ENCODE measurements around the gene RUNX3.

DNA sequence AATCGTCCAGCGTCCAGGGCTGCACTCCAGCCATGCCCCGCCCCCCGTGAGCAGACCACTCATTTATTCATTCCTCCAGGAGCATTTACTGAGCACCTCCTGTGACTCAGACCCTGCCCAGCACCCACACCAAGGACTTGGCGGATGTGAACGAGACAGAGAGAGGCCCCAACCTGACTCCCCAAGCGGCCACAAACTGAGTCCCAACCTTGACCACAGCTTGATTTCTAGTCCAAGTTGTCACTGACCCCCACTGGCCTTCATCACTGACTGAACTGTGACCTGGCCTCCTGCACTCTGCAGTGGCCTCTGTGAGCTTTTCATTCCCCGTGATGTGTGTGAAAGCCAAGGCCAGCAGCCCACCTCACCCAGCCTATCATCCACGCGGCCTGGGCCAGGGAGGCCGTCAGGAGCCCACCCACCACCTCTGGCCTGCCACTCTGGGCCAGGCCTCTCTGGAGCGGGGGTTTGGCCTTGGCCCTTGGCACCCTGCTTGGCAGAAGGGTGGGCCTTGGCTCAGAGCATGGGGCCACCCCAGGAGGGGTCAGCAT is 19.3 kb upstream of the RUNX3 start:
- TF ChIP-seq, protein P1, sequence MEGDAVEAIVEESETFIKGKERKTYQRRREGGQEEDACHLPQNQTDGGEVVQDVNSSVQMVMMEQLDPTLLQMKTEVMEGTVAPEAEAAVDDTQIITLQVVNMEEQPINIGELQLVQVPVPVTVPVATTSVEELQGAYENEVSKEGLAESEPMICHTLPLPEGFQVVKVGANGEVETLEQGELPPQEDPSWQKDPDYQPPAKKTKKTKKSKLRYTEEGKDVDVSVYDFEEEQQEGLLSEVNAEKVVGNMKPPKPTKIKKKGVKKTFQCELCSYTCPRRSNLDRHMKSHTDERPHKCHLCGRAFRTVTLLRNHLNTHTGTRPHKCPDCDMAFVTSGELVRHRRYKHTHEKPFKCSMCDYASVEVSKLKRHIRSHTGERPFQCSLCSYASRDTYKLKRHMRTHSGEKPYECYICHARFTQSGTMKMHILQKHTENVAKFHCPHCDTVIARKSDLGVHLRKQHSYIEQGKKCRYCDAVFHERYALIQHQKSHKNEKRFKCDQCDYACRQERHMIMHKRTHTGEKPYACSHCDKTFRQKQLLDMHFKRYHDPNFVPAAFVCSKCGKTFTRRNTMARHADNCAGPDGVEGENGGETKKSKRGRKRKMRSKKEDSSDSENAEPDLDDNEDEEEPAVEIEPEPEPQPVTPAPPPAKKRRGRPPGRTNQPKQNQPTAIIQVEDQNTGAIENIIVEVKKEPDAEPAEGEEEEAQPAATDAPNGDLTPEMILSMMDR (IDR thresholded peaks at IDR 0.05), result no peak
- TF ChIP-seq POLR2A (IDR thresholded peaks at IDR 0.05), result no peak
